Heart left ventricle (tissue), 13 donors: ENCODE results near the gene HECTD2.

Source experiments
- CTCF ChIP-seq, 12 donors: fragments of 200-600 bp; sonication (generic) in 4 of 12; IDR thresholded peaks; one replicate each; pipeline versions ENCODE4 v1.5.0 to v1.8.0; 2018 to 2022; ENCODE audit warnings: antibody characterized with exemption in 12 of 12, mild to moderate bottlenecking in 5 of 12
- POLR2A ChIP-seq, 2 donors: fragments of 450-650 bp; IDR thresholded peaks; one replicate each; pipeline ENCODE4 v1.6.1; 2017; ENCODE audit warnings: antibody characterized with exemption in 2 of 2, mild to moderate bottlenecking in 2 of 2, moderate library complexity in 2 of 2
- donor health status: ischemic (EF 13 %, LVEDD 7.1; RV severe dilation, severe dysfunction).
- donor health status: DM: no; HTN: yes; CAD: no.
- donor health status: DM: no; HTN: no; CAD: no.
- donor health status: ischemic (EF 25% LVEDD 6.9; RV normal size, moderate dysfunction).
- donor health status: ischemic (EF 25% LVEDD 5.7; RV mildly dilated, moderate dysfunction).
- donor health status: ischemic (EF 35%, LVEDD 5.7; RV mildly dilated, moderate dysfunction).
- donor health status: nonischemic (EF 11% LVEDD 7.7; RV severe dilation, severe dysfunction).
- donor health status: DM: yes; HTN: yes; CAD: no.
- donor health status: PGD.
- donor health status: ischemic (EF 29% LVEDD 5.4; RV normal size, mild dysfunction).
- donor health status: nonischemic (EF 23%, LVEDD 6.1; RV moderate dilation, normal function).

- TF ChIP-seq CTCF (IDR thresholded peaks at IDR 0.05) (no peak), POLR2A (IDR thresholded peaks at IDR 0.05) (no peak)
Observed at GRCh38 chr10:91460681-91461080, 50.5 kb downstream of the HECTD2 start.
